HFFc6 (cell line): ENCODE results near the gene CTNNBL1. TPM values are rescaled to one million over a fixed set of nuclear protein-coding genes. Genes with fewer than 3 reads are reported as not detected.

Source experiments
- DNase-seq: peaks from one replicate; pipeline ENCODE4 v3.0.0-alpha.2; 2018
- H3K27ac Mint-ChIP-seq: 2 replicates; pipeline ENCODE4 v1.8.0; 2020; ENCODE audit warnings: mild to moderate bottlenecking, mixed read lengths
- H3K27me3 Mint-ChIP-seq: 2 replicates; pipeline ENCODE4 v1.8.0; 2021; ENCODE audit warnings: mild to moderate bottlenecking, moderate library complexity, mixed read lengths; ENCODE audit not compliant: insufficient read depth
- H3K36me3 Mint-ChIP-seq: 2 replicates; pipeline ENCODE4 v1.8.0; 2021; ENCODE audit warnings: low read depth, mixed read lengths
- H3K4me1 Mint-ChIP-seq: 2 replicates; pipeline ENCODE4 v1.8.0; 2020; ENCODE audit warnings: low read depth, mixed read lengths
- H3K4me3 Mint-ChIP-seq: 2 replicates; pipeline ENCODE4 v1.8.0; 2020; ENCODE audit warnings: mild to moderate bottlenecking, moderate library complexity, mixed read lengths
- H3K9me3 Mint-ChIP-seq: 2 replicates; pipeline ENCODE4 v1.8.0; 2020; ENCODE audit warnings: mild to moderate bottlenecking, mixed read lengths
- total RNA-seq, 6 experiments: library from RNA; stranded (reverse); fragmentation: NEBNext Ultra II Directional; extraction: Animal tissue kit (Norgen Biotek cat#: 25700); gene quantifications; 2 replicates in 1 of 6; 3 replicates in 5 of 6; pipeline ENCODE4 v1.2.3, GENCODE V29; 2021
- TF ChIP-seq, protein P1 (sequence below): fragments of 200-600 bp; sonication (generic); IDR thresholded peaks from 2 replicates; pipeline ENCODE4 v1.5.0; 2021; ENCODE audit warnings: antibody characterized with exemption, mild to moderate bottlenecking

Gene CTNNBL1
- total RNA-seq, 6 experiments from 2014 or later, result 49.7 to 62.4 (median 59.5) TPM

DNA sequence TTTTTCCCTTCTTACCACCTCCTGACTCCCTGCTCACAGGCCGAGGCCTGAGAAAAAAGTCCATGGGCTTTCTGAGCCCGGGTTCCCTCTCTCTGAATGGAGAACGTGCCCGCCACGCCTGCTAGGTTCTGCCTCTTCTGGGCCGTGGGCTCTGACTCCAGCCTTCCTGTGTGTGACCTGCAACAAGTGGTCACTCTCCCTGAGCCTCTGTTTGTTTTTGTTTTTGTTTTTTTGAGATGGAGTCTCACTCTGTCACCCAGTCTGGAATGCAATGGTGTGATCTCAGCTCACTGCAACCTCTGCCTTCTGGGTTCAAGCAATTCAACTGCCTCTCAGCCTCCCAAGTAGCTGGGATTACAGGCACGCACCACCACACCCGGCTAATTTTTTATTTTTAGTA, 191.2 kb downstream of the CTNNBL1 start:
- no peak for DNase-seq
- Mint-ChIP-seq H3K4me1 (no peaks in the 10 kb centered on the region), H3K27me3 (peaks cover 31% of the 10 kb centered on the region), H3K9me3 (no peaks in the 10 kb centered on the region), H3K4me3 (no peak overlapping the region), H3K27ac (no peak overlapping the region), H3K36me3 (no peaks in the 10 kb centered on the region)
- TF ChIP-seq, protein P1, sequence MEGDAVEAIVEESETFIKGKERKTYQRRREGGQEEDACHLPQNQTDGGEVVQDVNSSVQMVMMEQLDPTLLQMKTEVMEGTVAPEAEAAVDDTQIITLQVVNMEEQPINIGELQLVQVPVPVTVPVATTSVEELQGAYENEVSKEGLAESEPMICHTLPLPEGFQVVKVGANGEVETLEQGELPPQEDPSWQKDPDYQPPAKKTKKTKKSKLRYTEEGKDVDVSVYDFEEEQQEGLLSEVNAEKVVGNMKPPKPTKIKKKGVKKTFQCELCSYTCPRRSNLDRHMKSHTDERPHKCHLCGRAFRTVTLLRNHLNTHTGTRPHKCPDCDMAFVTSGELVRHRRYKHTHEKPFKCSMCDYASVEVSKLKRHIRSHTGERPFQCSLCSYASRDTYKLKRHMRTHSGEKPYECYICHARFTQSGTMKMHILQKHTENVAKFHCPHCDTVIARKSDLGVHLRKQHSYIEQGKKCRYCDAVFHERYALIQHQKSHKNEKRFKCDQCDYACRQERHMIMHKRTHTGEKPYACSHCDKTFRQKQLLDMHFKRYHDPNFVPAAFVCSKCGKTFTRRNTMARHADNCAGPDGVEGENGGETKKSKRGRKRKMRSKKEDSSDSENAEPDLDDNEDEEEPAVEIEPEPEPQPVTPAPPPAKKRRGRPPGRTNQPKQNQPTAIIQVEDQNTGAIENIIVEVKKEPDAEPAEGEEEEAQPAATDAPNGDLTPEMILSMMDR, result no peak

- H3K4me3 Mint-ChIP-seq, result no peak overlapping the region
- H3K27me3 Mint-ChIP-seq, result peaks cover 31% of the 10 kb centered on the region
- DNase-seq, result no peak
- H3K36me3 Mint-ChIP-seq, result no peaks in the 10 kb centered on the region
- no peaks in the 10 kb centered on the region for H3K4me1 Mint-ChIP-seq
- H3K27ac Mint-ChIP-seq, result no peak overlapping the region
- no peaks in the 10 kb centered on the region for H3K9me3 Mint-ChIP-seq
- TF ChIP-seq, protein P1, result no peak
These were observed 192.0 kb downstream of the CTNNBL1 start for GRCh38 chr20:37885593-37886503.

GRCh38 chr20:37886851-37887297, 193.0 kb downstream of the CTNNBL1 start:
- Mint-ChIP-seq H3K27me3 (peaks cover 33% of the 10 kb centered on the region), H3K9me3 (no peaks in the 10 kb centered on the region), H3K4me3 (no peak overlapping the region), H3K27ac (no peak overlapping the region), H3K4me1 (no peaks in the 10 kb centered on the region), H3K36me3 (no peaks in the 10 kb centered on the region)
- no peak for DNase-seq
- TF ChIP-seq, protein P1, result no peak

DNA sequence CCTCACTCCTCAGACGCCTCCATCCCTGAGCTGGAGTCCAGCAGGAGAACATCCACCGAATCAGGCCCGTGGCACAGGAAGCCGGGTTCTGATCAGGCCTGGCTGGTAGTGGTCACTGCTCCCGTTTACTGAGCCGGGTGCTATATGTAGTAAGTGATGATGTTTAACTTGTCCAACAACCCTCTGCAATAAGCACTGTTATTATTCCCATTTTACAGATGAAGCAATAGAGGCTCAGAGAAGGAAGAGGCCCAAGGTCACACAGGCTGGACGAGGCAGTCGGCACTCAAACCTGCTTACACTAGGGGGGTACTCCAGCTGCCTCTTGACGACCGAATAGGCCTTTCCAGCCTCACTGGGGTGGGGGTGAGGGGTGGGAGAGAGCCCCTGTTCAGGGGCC, 194.8 kb downstream of the CTNNBL1 start:
- no peaks in the 10 kb centered on the region for H3K36me3 Mint-ChIP-seq
- H3K4me1 Mint-ChIP-seq, result no peaks in the 10 kb centered on the region
- H3K9me3 Mint-ChIP-seq, result no peaks in the 10 kb centered on the region
- H3K27ac Mint-ChIP-seq, result no peak overlapping the region
- no peak for DNase-seq
- H3K27me3 Mint-ChIP-seq, result peaks cover 27% of the 10 kb centered on the region
- TF ChIP-seq, protein P1, result no peak
- H3K4me3 Mint-ChIP-seq, result no peak overlapping the region

- no peaks in the 10 kb centered on the region for H3K36me3 Mint-ChIP-seq
- no peaks in the 10 kb centered on the region for H3K9me3 Mint-ChIP-seq
- no peaks in the 10 kb centered on the region for H3K4me1 Mint-ChIP-seq
- no peak for DNase-seq
- TF ChIP-seq, protein P1, result no peak
- H3K4me3 Mint-ChIP-seq, result no peak overlapping the region
- peaks cover 31% of the 10 kb centered on the region for H3K27me3 Mint-ChIP-seq
- no peak overlapping the region for H3K27ac Mint-ChIP-seq
These were observed 196.3 kb downstream of the CTNNBL1 start for GRCh38 chr20:37890108-37890507.
